GM23338 (cell line): Measurements from ENCODE around the gene SERINC5. TPM values are rescaled to one million over a fixed set of nuclear protein-coding genes. Genes with fewer than 3 reads are reported as not detected.

Experiments
- ATAC-seq: fragments of 200-7000 bp; cut with Tn5 transposase; 3 replicates; pipeline ENCODE4 v1.9.1; 2020
- DNase-seq: peaks from one replicate; pipeline ENCODE4 v3.0.0-alpha.2; 2015; ENCODE audit warnings: low spot score
- H2AFZ ChIP-seq: fragments of 200-600 bp; sonication (generic); 2 replicates; pipeline ENCODE4 v1.8.0; 2016; ENCODE audit warnings: antibody characterized with exemption, mild to moderate bottlenecking, moderate library complexity
- H3F3A ChIP-seq: fragments of 200-600 bp; sonication (generic); replicated peaks from 2 replicates; pipeline ENCODE4 v1.8.0; 2017; ENCODE audit warnings: antibody characterized with exemption, mixed run types, low read depth
- H3K27ac ChIP-seq: fragments of 200-600 bp; sonication (generic); 2 replicates; pipeline ENCODE4 v1.6.1; 2016; ENCODE audit warnings: low read depth
- H3K27me3 ChIP-seq: fragments of 200-600 bp; sonication (generic); 2 replicates; pipeline ENCODE4 v1.8.0; 2016; ENCODE audit warnings: mild to moderate bottlenecking, mixed run types, moderate library complexity; ENCODE audit not compliant: insufficient read depth
- H3K36me3 ChIP-seq: fragments of 200-600 bp; sonication (generic); 2 replicates; pipeline ENCODE4 v1.8.0; 2016; ENCODE audit warnings: mild to moderate bottlenecking; ENCODE audit not compliant: insufficient read depth
- H3K4me1 ChIP-seq: fragments of 200-600 bp; sonication (generic); 2 replicates; pipeline ENCODE4 v1.8.0; 2016; ENCODE audit warnings: mild to moderate bottlenecking, moderate library complexity; ENCODE audit not compliant: insufficient read depth
- H3K4me2 ChIP-seq: fragments of 200-600 bp; sonication (generic); 2 replicates; pipeline ENCODE4 v1.7.1; 2017; ENCODE audit warnings: mixed run types
- H3K4me3 ChIP-seq: fragments of 200-600 bp; sonication (generic); 2 replicates; pipeline ENCODE4 v1.6.1; 2016; ENCODE audit warnings: mixed run types
- H3K79me2 ChIP-seq: fragments of 200-600 bp; sonication (generic); replicated peaks from 2 replicates; pipeline ENCODE4 v1.8.0; 2017; ENCODE audit warnings: mild to moderate bottlenecking; ENCODE audit not compliant: insufficient read depth
- H3K9me2 ChIP-seq: fragments of 200-600 bp; sonication (generic); 2 replicates; pipeline ENCODE4 v1.8.0; 2017; ENCODE audit not compliant: insufficient read depth
- H4K20me1 ChIP-seq: fragments of 200-600 bp; sonication (generic); replicated peaks from 2 replicates; pipeline ENCODE4 v1.8.0; 2017; ENCODE audit warnings: mild to moderate bottlenecking; ENCODE audit not compliant: insufficient read depth
- H3K27ac Mint-ChIP-seq: 2 replicates; pipeline ENCODE4 v1.8.0; 2020; ENCODE audit warnings: inconsistent platforms, mild to moderate bottlenecking, moderate library complexity, mixed read lengths
- H3K27me3 Mint-ChIP-seq: 3 replicates; pipeline ENCODE4 v1.8.0; 2022; ENCODE audit warnings: low read depth, mild to moderate bottlenecking, moderate library complexity, mixed read lengths, inconsistent platforms; ENCODE audit not compliant: insufficient read depth, poor library complexity
- H3K36me3 Mint-ChIP-seq: 3 replicates; pipeline ENCODE4 v1.8.0; 2021; ENCODE audit warnings: low read depth, mild to moderate bottlenecking, inconsistent platforms, moderate library complexity, mixed read lengths
- H3K4me1 Mint-ChIP-seq: 3 replicates; pipeline ENCODE4 v1.8.0; 2020; ENCODE audit warnings: mild to moderate bottlenecking, inconsistent platforms, mixed read lengths
- H3K4me3 Mint-ChIP-seq: 3 replicates; pipeline ENCODE4 v1.8.0; 2021; ENCODE audit warnings: moderate library complexity, mild to moderate bottlenecking, inconsistent platforms, mixed read lengths
- H3K9me3 Mint-ChIP-seq: 3 replicates; pipeline ENCODE4 v1.8.0; 2020; ENCODE audit warnings: moderate library complexity, mild to moderate bottlenecking, inconsistent platforms, mixed read lengths
- CREB1 ChIP-seq: fragments of 250-450 bp; sonication (Bioruptor Pico); IDR thresholded peaks from 2 replicates; pipeline ENCODE4 v1.5.0; 2020; ENCODE audit warnings: low read depth, mild to moderate bottlenecking, moderate library complexity
- EZH2 ChIP-seq: fragments of 200-600 bp; sonication (generic); IDR thresholded peaks from one replicate; pipeline ENCODE4 v1.8.0; 2017; ENCODE audit warnings: antibody characterized with exemption, mild to moderate bottlenecking, low read depth; ENCODE audit not compliant: unreplicated experiment
- EZH2phosphoT487 ChIP-seq: fragments of 200-600 bp; sonication (generic); IDR thresholded peaks from one replicate; pipeline ENCODE4 v1.8.1; 2018; ENCODE audit warnings: antibody characterized with exemption; ENCODE audit not compliant: unreplicated experiment
- JUNB ChIP-seq: IDR thresholded peaks from one replicate; pipeline ENCODE4 v1.6.1; 2016; ENCODE audit warnings: antibody characterized with exemption; ENCODE audit not compliant: unreplicated experiment
- NANOG ChIP-seq: IDR thresholded peaks from 2 replicates; pipeline ENCODE4 v1.6.1; 2016; ENCODE audit warnings: antibody characterized with exemption, borderline replicate concordance
- POLR2AphosphoS5 ChIP-seq: IDR thresholded peaks from 2 replicates; pipeline ENCODE4 v1.6.1; 2016; ENCODE audit warnings: antibody characterized with exemption, low read depth
- STAT1 ChIP-seq: IDR thresholded peaks from one replicate; pipeline ENCODE4 v1.6.1; 2016; ENCODE audit warnings: antibody characterized with exemption; ENCODE audit not compliant: unreplicated experiment
- ZNF114 ChIP-seq: fragments of 250-450 bp; sonication (Bioruptor Pico); IDR thresholded peaks from 2 replicates; pipeline ENCODE4 v1.5.0; 2020; ENCODE audit warnings: mild to moderate bottlenecking, moderate library complexity
- ZNF331 ChIP-seq: fragments of 250-450 bp; sonication (Bioruptor Pico); IDR thresholded peaks from 2 replicates; pipeline ENCODE4 v1.5.0; 2020; ENCODE audit warnings: low read depth, mild to moderate bottlenecking, moderate library complexity
- polyA plus RNA-seq: library from polyadenylated mRNA; unstranded; fragments of >200 nt; fragmentation: Nextera tagmentation; extraction: Ambion mirVana; gene quantifications from 2 replicates; pipeline ENCODE4 v1.2.1, GENCODE V29; 2016
- total RNA-seq: library from RNA; depleted of rRNA; stranded (reverse); fragments of >200 nt; shearing (Covaris generic); gene quantifications from 2 replicates; pipeline ENCODE4 v1.2.3, GENCODE V29; 2014
- TF ChIP-seq, protein P1 (sequence below): fragments of 250-450 bp; sonication (Bioruptor Pico); IDR thresholded peaks from 2 replicates; pipeline ENCODE4 v1.5.0; 2020; ENCODE audit warnings: mild to moderate bottlenecking, moderate library complexity
- TF ChIP-seq, protein P2 (sequence below), 2 experiments: fragments of 200-600 bp in 1 of 2; sonication (generic) in 1 of 2; conservative IDR thresholded peaks; 2 replicates each; pipeline versions ENCODE4 v1.5.1 to v1.6.1; 2016 to 2017; ENCODE audit warnings: antibody characterized with exemption in 2 of 2, low read depth in 2 of 2, mild to moderate bottlenecking in 2 of 2, moderate library complexity in 1 of 2
- TF ChIP-seq, protein P3 (sequence below): IDR thresholded peaks from 2 replicates; pipeline ENCODE4 v1.6.1; 2016; ENCODE audit warnings: antibody characterized with exemption
- TF ChIP-seq, protein P4 (sequence below): IDR thresholded peaks from one replicate; pipeline ENCODE4 v1.6.1; 2018; ENCODE audit warnings: antibody characterized with exemption; ENCODE audit not compliant: unreplicated experiment

Gene SERINC5
- total and polyA plus RNA-seq, 2 experiments from 2014 or later, result 34.0 to 107 TPM

DNA sequence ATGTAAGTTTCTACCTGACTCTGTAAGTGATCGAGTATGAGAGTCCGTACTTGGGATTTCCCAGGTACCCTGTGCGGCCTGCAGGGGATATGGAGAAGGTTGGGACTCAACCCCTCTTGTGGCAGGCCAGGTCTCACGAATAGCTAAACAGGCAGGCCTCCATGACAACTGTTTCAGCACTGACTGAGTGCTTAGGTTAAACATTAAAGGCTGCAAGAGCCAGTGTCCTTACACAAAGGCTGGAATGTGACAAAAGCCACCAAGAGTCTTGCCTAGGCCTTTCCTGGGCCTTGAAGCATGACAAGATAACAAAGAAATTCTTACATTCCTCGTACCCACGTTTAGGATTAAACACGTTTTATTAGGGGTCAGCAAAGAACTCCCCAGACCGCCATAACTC lies 162.1 kb downstream of the SERINC5 start (continued):
- TF ChIP-seq, protein P1, sequence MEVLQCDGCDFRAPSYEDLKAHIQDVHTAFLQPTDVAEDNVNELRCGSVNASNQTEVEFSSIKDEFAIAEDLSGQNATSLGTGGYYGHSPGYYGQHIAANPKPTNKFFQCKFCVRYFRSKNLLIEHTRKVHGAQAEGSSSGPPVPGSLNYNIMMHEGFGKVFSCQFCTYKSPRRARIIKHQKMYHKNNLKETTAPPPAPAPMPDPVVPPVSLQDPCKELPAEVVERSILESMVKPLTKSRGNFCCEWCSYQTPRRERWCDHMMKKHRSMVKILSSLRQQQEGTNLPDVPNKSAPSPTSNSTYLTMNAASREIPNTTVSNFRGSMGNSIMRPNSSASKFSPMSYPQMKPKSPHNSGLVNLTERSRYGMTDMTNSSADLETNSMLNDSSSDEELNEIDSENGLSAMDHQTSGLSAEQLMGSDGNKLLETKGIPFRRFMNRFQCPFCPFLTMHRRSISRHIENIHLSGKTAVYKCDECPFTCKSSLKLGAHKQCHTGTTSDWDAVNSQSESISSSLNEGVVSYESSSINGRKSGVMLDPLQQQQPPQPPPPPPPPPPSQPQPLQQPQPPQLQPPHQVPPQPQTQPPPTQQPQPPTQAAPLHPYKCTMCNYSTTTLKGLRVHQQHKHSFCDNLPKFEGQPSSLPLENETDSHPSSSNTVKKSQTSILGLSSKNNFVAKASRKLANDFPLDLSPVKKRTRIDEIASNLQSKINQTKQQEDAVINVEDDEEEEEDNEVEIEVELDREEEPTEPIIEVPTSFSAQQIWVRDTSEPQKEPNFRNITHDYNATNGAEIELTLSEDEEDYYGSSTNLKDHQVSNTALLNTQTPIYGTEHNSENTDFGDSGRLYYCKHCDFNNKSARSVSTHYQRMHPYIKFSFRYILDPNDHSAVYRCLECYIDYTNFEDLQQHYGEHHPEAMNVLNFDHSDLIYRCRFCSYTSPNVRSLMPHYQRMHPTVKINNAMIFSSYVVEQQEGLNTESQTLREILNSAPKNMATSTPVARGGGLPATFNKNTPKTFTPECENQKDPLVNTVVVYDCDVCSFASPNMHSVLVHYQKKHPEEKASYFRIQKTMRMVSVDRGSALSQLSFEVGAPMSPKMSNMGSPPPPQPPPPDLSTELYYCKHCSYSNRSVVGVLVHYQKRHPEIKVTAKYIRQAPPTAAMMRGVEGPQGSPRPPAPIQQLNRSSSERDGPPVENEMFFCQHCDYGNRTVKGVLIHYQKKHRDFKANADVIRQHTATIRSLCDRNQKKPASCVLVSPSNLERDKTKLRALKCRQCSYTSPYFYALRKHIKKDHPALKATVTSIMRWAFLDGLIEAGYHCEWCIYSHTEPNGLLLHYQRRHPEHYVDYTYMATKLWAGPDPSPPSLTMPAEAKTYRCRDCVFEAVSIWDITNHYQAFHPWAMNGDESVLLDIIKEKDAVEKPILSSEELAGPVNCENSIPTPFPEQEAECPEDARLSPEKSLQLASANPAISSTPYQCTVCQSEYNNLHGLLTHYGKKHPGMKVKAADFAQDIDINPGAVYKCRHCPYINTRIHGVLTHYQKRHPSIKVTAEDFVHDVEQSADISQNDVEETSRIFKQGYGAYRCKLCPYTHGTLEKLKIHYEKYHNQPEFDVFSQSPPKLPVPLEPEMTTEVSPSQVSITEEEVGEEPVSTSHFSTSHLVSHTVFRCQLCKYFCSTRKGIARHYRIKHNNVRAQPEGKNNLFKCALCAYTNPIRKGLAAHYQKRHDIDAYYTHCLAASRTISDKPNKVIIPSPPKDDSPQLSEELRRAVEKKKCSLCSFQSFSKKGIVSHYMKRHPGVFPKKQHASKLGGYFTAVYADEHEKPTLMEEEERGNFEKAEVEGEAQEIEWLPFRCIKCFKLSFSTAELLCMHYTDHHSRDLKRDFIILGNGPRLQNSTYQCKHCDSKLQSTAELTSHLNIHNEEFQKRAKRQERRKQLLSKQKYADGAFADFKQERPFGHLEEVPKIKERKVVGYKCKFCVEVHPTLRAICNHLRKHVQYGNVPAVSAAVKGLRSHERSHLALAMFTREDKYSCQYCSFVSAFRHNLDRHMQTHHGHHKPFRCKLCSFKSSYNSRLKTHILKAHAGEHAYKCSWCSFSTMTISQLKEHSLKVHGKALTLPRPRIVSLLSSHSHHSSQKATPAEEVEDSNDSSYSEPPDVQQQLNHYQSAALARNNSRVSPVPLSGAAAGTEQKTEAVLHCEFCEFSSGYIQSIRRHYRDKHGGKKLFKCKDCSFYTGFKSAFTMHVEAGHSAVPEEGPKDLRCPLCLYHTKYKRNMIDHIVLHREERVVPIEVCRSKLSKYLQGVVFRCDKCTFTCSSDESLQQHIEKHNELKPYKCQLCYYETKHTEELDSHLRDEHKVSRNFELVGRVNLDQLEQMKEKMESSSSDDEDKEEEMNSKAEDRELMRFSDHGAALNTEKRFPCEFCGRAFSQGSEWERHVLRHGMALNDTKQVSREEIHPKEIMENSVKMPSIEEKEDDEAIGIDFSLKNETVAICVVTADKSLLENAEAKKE (CRISPR knock-in tag), result no peak
- TF ChIP-seq NANOG, result no peak

DNA sequence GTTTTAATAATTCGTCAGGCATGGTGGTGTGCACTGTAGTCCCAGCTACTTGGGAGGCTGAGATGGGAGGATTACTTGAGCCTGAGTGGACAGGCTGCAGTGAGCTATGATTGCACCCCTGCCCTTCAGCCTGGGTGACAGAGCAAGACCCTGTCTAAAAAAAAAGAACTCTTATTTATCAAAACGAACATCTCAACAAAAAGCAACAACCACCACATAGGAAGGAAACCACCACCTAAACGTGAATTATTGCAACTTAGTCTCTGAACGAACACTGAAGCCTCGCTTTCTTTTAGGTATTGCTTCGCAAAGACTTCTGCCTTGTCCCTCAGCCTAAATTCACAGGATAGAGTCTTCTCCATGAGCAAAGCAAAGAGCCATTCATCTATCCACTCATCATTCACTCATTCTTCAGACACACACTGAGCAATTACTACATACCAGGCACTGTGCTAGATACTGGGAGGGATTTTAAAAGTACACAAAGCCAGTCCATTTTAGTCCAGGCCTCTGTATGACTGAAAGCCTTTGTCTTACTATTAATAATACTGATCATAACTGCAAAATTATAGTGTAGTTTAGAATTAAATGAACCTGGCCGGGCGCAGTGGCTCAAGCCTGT lies 163.3 kb downstream of the SERINC5 start:
- H3K27ac Mint-ChIP-seq, result no peak overlapping the region
- TF ChIP-seq, protein P2, sequence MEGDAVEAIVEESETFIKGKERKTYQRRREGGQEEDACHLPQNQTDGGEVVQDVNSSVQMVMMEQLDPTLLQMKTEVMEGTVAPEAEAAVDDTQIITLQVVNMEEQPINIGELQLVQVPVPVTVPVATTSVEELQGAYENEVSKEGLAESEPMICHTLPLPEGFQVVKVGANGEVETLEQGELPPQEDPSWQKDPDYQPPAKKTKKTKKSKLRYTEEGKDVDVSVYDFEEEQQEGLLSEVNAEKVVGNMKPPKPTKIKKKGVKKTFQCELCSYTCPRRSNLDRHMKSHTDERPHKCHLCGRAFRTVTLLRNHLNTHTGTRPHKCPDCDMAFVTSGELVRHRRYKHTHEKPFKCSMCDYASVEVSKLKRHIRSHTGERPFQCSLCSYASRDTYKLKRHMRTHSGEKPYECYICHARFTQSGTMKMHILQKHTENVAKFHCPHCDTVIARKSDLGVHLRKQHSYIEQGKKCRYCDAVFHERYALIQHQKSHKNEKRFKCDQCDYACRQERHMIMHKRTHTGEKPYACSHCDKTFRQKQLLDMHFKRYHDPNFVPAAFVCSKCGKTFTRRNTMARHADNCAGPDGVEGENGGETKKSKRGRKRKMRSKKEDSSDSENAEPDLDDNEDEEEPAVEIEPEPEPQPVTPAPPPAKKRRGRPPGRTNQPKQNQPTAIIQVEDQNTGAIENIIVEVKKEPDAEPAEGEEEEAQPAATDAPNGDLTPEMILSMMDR (conservative IDR thresholded peaks at IDR 0.05; ENCODE audit: low read depth in 2 of 2), result no peak
- TF ChIP-seq, protein P3, sequence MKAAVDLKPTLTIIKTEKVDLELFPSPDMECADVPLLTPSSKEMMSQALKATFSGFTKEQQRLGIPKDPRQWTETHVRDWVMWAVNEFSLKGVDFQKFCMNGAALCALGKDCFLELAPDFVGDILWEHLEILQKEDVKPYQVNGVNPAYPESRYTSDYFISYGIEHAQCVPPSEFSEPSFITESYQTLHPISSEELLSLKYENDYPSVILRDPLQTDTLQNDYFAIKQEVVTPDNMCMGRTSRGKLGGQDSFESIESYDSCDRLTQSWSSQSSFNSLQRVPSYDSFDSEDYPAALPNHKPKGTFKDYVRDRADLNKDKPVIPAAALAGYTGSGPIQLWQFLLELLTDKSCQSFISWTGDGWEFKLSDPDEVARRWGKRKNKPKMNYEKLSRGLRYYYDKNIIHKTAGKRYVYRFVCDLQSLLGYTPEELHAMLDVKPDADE, result no peak
- TF ChIP-seq POLR2AphosphoS5 (no peak), CREB1 (CRISPR knock-in tag) (no peak), ZNF114 (CRISPR knock-in tag) (no peak), NANOG (no peak), JUNB (no peak), ZNF331 (CRISPR knock-in tag) (no peak), EZH2phosphoT487 (no peak), STAT1 (no peak), EZH2 (no peak)
- TF ChIP-seq, protein P4, sequence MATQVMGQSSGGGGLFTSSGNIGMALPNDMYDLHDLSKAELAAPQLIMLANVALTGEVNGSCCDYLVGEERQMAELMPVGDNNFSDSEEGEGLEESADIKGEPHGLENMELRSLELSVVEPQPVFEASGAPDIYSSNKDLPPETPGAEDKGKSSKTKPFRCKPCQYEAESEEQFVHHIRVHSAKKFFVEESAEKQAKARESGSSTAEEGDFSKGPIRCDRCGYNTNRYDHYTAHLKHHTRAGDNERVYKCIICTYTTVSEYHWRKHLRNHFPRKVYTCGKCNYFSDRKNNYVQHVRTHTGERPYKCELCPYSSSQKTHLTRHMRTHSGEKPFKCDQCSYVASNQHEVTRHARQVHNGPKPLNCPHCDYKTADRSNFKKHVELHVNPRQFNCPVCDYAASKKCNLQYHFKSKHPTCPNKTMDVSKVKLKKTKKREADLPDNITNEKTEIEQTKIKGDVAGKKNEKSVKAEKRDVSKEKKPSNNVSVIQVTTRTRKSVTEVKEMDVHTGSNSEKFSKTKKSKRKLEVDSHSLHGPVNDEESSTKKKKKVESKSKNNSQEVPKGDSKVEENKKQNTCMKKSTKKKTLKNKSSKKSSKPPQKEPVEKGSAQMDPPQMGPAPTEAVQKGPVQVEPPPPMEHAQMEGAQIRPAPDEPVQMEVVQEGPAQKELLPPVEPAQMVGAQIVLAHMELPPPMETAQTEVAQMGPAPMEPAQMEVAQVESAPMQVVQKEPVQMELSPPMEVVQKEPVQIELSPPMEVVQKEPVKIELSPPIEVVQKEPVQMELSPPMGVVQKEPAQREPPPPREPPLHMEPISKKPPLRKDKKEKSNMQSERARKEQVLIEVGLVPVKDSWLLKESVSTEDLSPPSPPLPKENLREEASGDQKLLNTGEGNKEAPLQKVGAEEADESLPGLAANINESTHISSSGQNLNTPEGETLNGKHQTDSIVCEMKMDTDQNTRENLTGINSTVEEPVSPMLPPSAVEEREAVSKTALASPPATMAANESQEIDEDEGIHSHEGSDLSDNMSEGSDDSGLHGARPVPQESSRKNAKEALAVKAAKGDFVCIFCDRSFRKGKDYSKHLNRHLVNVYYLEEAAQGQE, result no peak

More for the DNA sequence above, 163.3 kb downstream of the SERINC5 start:
- Mint-ChIP-seq H3K4me1 (peaks cover 17% of the 10 kb centered on the region), H3K27me3 (peaks cover 17% of the 10 kb centered on the region), H3K9me3 (no peaks in the 10 kb centered on the region; the same call in 2 of the 3 replicates), H3K36me3 (0 out of 3 replicates have a peak, but pooled peaks cover 8% of the 10 kb centered on the region), H3K4me3 (no peak overlapping the region)
- H3K79me2 ChIP-seq, result no peaks in the 10 kb centered on the region
- H3K4me1 ChIP-seq, result peaks cover 11% of the 10 kb centered on the region; the same call in 1 of the 2 replicates
- no peaks in the 10 kb centered on the region for H4K20me1 ChIP-seq
- no peaks in the 10 kb centered on the region for H3K27me3 ChIP-seq
- H3F3A ChIP-seq, result no peaks in the 10 kb centered on the region
- no peak overlapping the region for H3K4me3 ChIP-seq
- no peak overlapping the region for H3K4me2 ChIP-seq
- ATAC-seq (no peak), DNase-seq (no peak)
- no peaks in the 10 kb centered on the region for H3K9me2 ChIP-seq
- H2AFZ ChIP-seq, result no peak overlapping the region
- H3K36me3 ChIP-seq, result no peaks in the 10 kb centered on the region
- no peak overlapping the region for H3K27ac ChIP-seq
